WTC11 (cell line): ENCODE results near the gene B3GALT4. TPM values are rescaled to one million over a fixed set of nuclear protein-coding genes. Genes with fewer than 3 reads are reported as not detected.

Experiments
- ATAC-seq: fragments of 200-7000 bp; cut with Tn5 transposase; 2 replicates; pipeline ENCODE4 v1.10.0; 2021; ENCODE audit warnings: mild to moderate bottlenecking, moderate library complexity
- CTCF ChIA-PET: fragments of 300-600 bp; sonication (Branson Sonifier 250); formaldehyde crosslinking; loops from one replicate; lab custom pipeline; 2021; ENCODE audit warnings: antibody characterized with exemption; lab: Charles Lee
- POLR2A ChIA-PET: fragments of 350-600 bp; sonication (Branson Sonifier 250); formaldehyde crosslinking; loops from one replicate; lab custom pipeline; 2021; ENCODE audit warnings: antibody characterized with exemption; lab: Charles Lee
- DNase-seq: peaks from one replicate; pipeline ENCODE4 v3.0.0; 2021; ENCODE audit warnings: low spot score
- H3K27ac Mint-ChIP-seq: 2 replicates; pipeline ENCODE4 v1.8.0; 2021; ENCODE audit warnings: mixed read lengths
- H3K27me3 Mint-ChIP-seq: 2 replicates; pipeline ENCODE4 v1.8.0; 2021; ENCODE audit warnings: low read depth, mild to moderate bottlenecking, moderate library complexity, mixed read lengths
- H3K36me3 Mint-ChIP-seq: 2 replicates; pipeline ENCODE4 v1.8.0; 2021; ENCODE audit warnings: mixed read lengths
- H3K4me1 Mint-ChIP-seq: 2 replicates; pipeline ENCODE4 v1.8.0; 2022; ENCODE audit warnings: mixed read lengths
- H3K4me3 Mint-ChIP-seq: 2 replicates; pipeline ENCODE4 v1.8.0; 2021; ENCODE audit warnings: mild to moderate bottlenecking, moderate library complexity, mixed read lengths
- H3K9me3 Mint-ChIP-seq: 2 replicates; pipeline ENCODE4 v1.8.0; 2021; ENCODE audit warnings: mixed read lengths
- ERG ChIP-seq: fragments of 250-450 bp; sonication (Bioruptor Pico); IDR thresholded peaks from 2 replicates; pipeline ENCODE4 v1.8.0; 2021; ENCODE audit warnings: mild to moderate bottlenecking
- ETV6 ChIP-seq: sonication (generic); formaldehyde crosslinking; IDR thresholded peaks from 2 replicates; pipeline ENCODE4 v1.8.1; 2022; ENCODE audit warnings: mild to moderate bottlenecking, missing genetic modification reagents
- MLX ChIP-seq: sonication (generic); formaldehyde crosslinking; IDR thresholded peaks from 2 replicates; pipeline ENCODE4 v1.8.1; 2023; ENCODE audit warnings: mild to moderate bottlenecking, missing genetic modification reagents, moderate library complexity
- NFATC4 ChIP-seq: fragments of 250-450 bp; sonication (Bioruptor Pico); IDR thresholded peaks from 2 replicates; pipeline ENCODE4 v1.9.0; 2021; ENCODE audit warnings: mild to moderate bottlenecking
- NFYB ChIP-seq: sonication (generic); formaldehyde crosslinking; conservative IDR thresholded peaks from 2 replicates; pipeline ENCODE4 v1.8.0; 2022; ENCODE audit warnings: low read depth, missing genetic modification reagents
- OVOL2 ChIP-seq: fragments of 250-450 bp; sonication (Bioruptor Pico); IDR thresholded peaks from 2 replicates; pipeline ENCODE4 v1.9.0; 2021; ENCODE audit warnings: mild to moderate bottlenecking, borderline replicate concordance
- PRRX2 ChIP-seq: fragments of 250-450 bp; sonication (Bioruptor Pico); IDR thresholded peaks from 2 replicates; pipeline ENCODE4 v1.8.0; 2021; ENCODE audit warnings: mild to moderate bottlenecking
- SP1 ChIP-seq: sonication (generic); formaldehyde crosslinking; conservative IDR thresholded peaks from 2 replicates; pipeline ENCODE4 v1.8.1; 2022; ENCODE audit warnings: missing genetic modification reagents
- TP53 ChIP-seq: sonication (generic); formaldehyde crosslinking; IDR thresholded peaks from 2 replicates; pipeline ENCODE4 v1.8.1; 2023; ENCODE audit warnings: mild to moderate bottlenecking, missing genetic modification reagents
- ZNF121 ChIP-seq: sonication (generic); formaldehyde crosslinking; IDR thresholded peaks from 2 replicates; pipeline ENCODE4 v1.8.0; 2023; ENCODE audit warnings: missing genetic modification reagents
- ZNF671 ChIP-seq: fragments of 250-450 bp; sonication (Bioruptor Pico); IDR thresholded peaks from 2 replicates; pipeline ENCODE4 v1.8.0; 2021; ENCODE audit warnings: mild to moderate bottlenecking
- total RNA-seq: library from RNA; stranded (reverse); gene quantifications from 3 replicates; pipeline ENCODE4 v1.2.3, GENCODE V29; 2021
- TF ChIP-seq, protein P1 (sequence below): fragments of 250-450 bp; sonication (Bioruptor Pico); IDR thresholded peaks from 2 replicates; pipeline ENCODE4 v1.9.0; 2021; ENCODE audit warnings: mild to moderate bottlenecking, borderline replicate concordance
- TF ChIP-seq, protein P2 (sequence below): sonication (generic); formaldehyde crosslinking; IDR thresholded peaks from 2 replicates; pipeline ENCODE4 v1.8.1; 2023; ENCODE audit warnings: mild to moderate bottlenecking, missing genetic modification reagents

The B3GALT4 gene
- total RNA-seq, 1 experiment from 2014 or later: 4.1 TPM

GRCh38 chr6:33315793-33316602 lies 39.1 kb downstream of the B3GALT4 start (continued):
- TF ChIP-seq, protein P1, sequence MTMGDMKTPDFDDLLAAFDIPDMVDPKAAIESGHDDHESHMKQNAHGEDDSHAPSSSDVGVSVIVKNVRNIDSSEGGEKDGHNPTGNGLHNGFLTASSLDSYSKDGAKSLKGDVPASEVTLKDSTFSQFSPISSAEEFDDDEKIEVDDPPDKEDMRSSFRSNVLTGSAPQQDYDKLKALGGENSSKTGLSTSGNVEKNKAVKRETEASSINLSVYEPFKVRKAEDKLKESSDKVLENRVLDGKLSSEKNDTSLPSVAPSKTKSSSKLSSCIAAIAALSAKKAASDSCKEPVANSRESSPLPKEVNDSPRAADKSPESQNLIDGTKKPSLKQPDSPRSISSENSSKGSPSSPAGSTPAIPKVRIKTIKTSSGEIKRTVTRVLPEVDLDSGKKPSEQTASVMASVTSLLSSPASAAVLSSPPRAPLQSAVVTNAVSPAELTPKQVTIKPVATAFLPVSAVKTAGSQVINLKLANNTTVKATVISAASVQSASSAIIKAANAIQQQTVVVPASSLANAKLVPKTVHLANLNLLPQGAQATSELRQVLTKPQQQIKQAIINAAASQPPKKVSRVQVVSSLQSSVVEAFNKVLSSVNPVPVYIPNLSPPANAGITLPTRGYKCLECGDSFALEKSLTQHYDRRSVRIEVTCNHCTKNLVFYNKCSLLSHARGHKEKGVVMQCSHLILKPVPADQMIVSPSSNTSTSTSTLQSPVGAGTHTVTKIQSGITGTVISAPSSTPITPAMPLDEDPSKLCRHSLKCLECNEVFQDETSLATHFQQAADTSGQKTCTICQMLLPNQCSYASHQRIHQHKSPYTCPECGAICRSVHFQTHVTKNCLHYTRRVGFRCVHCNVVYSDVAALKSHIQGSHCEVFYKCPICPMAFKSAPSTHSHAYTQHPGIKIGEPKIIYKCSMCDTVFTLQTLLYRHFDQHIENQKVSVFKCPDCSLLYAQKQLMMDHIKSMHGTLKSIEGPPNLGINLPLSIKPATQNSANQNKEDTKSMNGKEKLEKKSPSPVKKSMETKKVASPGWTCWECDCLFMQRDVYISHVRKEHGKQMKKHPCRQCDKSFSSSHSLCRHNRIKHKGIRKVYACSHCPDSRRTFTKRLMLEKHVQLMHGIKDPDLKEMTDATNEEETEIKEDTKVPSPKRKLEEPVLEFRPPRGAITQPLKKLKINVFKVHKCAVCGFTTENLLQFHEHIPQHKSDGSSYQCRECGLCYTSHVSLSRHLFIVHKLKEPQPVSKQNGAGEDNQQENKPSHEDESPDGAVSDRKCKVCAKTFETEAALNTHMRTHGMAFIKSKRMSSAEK (CRISPR knock-in tag): no peak

GRCh38 chr6:33316603-33317418 lies 39.9 kb downstream of the B3GALT4 start:
- H3K9me3 Mint-ChIP-seq: no peaks in the 10 kb centered on the region
- ChIA-PET POLR2A (interaction anchor here (1.0 to 1.9 kb wide), 3 partner anchors 28 to 133 kb away, joined by 3 to 8 read pairs (median 6); no protein-coding TSS in a partner anchor), CTCF (interaction anchor here (0.9 to 2.5 kb wide), 11 partner anchors 17 to 1168 kb away, joined by 3 to 16 read pairs (median 5); partner anchors contain the start of genes B3GALT4, CUTA, PFDN6 and RPS18)
- DNase-seq (no peak), ATAC-seq (no peak)
- no peak for TF ChIP-seq TP53
- no peak for TF ChIP-seq ZNF121
- peak overlapping the region; percentile 91 for H3K27ac Mint-ChIP-seq
- no peaks in the 10 kb centered on the region; the same call in 1 of the 2 replicates for H3K27me3 Mint-ChIP-seq
- H3K4me1 Mint-ChIP-seq: peaks cover 65% of the 10 kb centered on the region
- H3K36me3 Mint-ChIP-seq: peaks cover 21% of the 10 kb centered on the region
- peak overlapping the region; percentile 71 for H3K4me3 Mint-ChIP-seq

- POLR2A ChIA-PET: interaction anchor here (0.7 to 1.9 kb wide), 13 partner anchors 19 to 367 kb away, joined by 3 to 8 read pairs (median 3); partner anchors contain the start of gene B3GALT4
- Mint-ChIP-seq H3K36me3 (peaks cover 21% of the 10 kb centered on the region), H3K27me3 (no peaks in the 10 kb centered on the region; the same call in 1 of the 2 replicates), H3K27ac (peak overlapping the region; percentile 91; the same call in 1 of the 2 replicates), H3K4me3 (peak overlapping the region; percentile 71), H3K9me3 (no peaks in the 10 kb centered on the region), H3K4me1 (peaks cover 65% of the 10 kb centered on the region)
- ATAC-seq (no peak), DNase-seq (peak; percentile 69)
- CTCF ChIA-PET: interaction anchor here (0.6 to 2.5 kb wide), 20 partner anchors 12 to 1169 kb away, joined by 3 to 16 read pairs (median 4); partner anchors contain the start of genes B3GALT4, CUTA, PFDN6 and RPS18
- TF ChIP-seq, protein P2, sequence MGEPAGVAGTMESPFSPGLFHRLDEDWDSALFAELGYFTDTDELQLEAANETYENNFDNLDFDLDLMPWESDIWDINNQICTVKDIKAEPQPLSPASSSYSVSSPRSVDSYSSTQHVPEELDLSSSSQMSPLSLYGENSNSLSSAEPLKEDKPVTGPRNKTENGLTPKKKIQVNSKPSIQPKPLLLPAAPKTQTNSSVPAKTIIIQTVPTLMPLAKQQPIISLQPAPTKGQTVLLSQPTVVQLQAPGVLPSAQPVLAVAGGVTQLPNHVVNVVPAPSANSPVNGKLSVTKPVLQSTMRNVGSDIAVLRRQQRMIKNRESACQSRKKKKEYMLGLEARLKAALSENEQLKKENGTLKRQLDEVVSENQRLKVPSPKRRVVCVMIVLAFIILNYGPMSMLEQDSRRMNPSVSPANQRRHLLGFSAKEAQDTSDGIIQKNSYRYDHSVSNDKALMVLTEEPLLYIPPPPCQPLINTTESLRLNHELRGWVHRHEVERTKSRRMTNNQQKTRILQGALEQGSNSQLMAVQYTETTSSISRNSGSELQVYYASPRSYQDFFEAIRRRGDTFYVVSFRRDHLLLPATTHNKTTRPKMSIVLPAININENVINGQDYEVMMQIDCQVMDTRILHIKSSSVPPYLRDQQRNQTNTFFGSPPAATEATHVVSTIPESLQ (CRISPR knock-in tag): no peak
- no peak for TF ChIP-seq OVOL2 (CRISPR knock-in tag)
These were observed 40.4 kb downstream of the B3GALT4 start for GRCh38 chr6:33317419-33317668.

GRCh38 chr6:33317669-33318425 lies 40.9 kb downstream of the B3GALT4 start, which contains the start of gene ZBTB22:
Gene ZBTB22, minus strand, starts transcription at chr6:33317744. Its CDS starts 828 bp downstream, at chr6:33316916.
- ChIA-PET POLR2A (interaction anchor here (0.6 to 1.9 kb wide), 18 partner anchors 20 to 814 kb away, joined by 3 to 8 read pairs (median 3); partner anchors contain the start of genes B3GALT4 and UQCC2), CTCF (interaction anchor here (0.6 to 2.5 kb wide), 23 partner anchors 11 to 479 kb away, joined by 3 to 16 read pairs (median 5); partner anchors contain the start of genes B3GALT4, CUTA, PFDN6 and RPS18)
- ATAC-seq (peak; percentile 81), DNase-seq (peak; percentile 99)
- Mint-ChIP-seq H3K27me3 (no peaks in the 10 kb centered on the region; the same call in 1 of the 2 replicates), H3K9me3 (no peaks in the 10 kb centered on the region), H3K4me3 (peak within 1 kb of the TSS; percentile 97), H3K4me1 (peaks cover 65% of the 10 kb centered on the region), H3K36me3 (peaks cover 21% of the 10 kb centered on the region), H3K27ac (peak within 1 kb of the TSS; percentile 91)
- TF ChIP-seq NFYB (peak; percentile 62), ERG (0 out of 2 replicates have a peak, but pooled peaks have one; percentile 43), NFATC4 (CRISPR knock-in tag) (no peak), MLX (CRISPR knock-in tag) (no peak), ZNF121 (peak; percentile 69), ZNF671 (no peak), PRRX2 (CRISPR knock-in tag) (peak; percentile 65; the same call in 1 of the 2 replicates), SP1 (CRISPR knock-in tag) (0 out of 2 replicates have a peak, but pooled peaks have one; percentile 53), ETV6 (CRISPR knock-in tag) (0 out of 2 replicates have a peak, but pooled peaks have one; percentile 40)
